Tibial artery (tissue), 4 donors: ENCODE results near the gene CXCL6.

ENCODE experiments used
- DNase-seq, 2 donors: peaks; one replicate each; pipeline ENCODE4 v3.0.0-alpha.2; 2019
- H3K27ac ChIP-seq, 2 donors: fragments of 200-600 bp; sonication (generic) in 1 of 2; 1 replicate in 1 of 2; 2 replicates in 1 of 2; pipeline ENCODE4 v1.5.1; 2018 to 2019; ENCODE audit warnings: mild to moderate bottlenecking in 1 of 2
- H3K27me3 ChIP-seq, 2 donors: fragments of 200-600 bp; sonication (generic) in 1 of 2; one replicate each; pipeline versions ENCODE4 v1.5.1 to v1.6.0; 2016 to 2019
- H3K36me3 ChIP-seq, 3 donors: fragments of 200-600 bp; sonication (generic) in 2 of 3; one replicate each; pipeline ENCODE4 v1.5.1; 2016 to 2019; ENCODE audit warnings: mild to moderate bottlenecking in 2 of 3
- H3K4me1 ChIP-seq, 4 donors: fragments of 200-600 bp; sonication (generic) in 2 of 4; 1 replicate in 3 of 4; 2 replicates in 1 of 4; pipeline ENCODE4 v1.5.1; 2016 to 2019
- H3K4me3 ChIP-seq, 2 donors: fragments of 200-600 bp; sonication (generic) in 1 of 2; 1 replicate in 1 of 2; 2 replicates in 1 of 2; pipeline ENCODE4 v1.5.1; 2018 to 2019; ENCODE audit warnings: mild to moderate bottlenecking in 2 of 2
- H3K9me3 ChIP-seq, 3 donors: fragments of 200-600 bp; sonication (generic) in 1 of 3; one replicate each; pipeline ENCODE4 v1.5.1; 2016 to 2019
- CTCF ChIP-seq, 2 experiments: fragments of 200-600 bp in 1 of 2; fragments of 450-650 bp in 1 of 2; IDR thresholded peaks; one replicate each; pipeline ENCODE4 v1.5.1; 2017 to 2019; ENCODE audit warnings: antibody characterized with exemption in 2 of 2, mild to moderate bottlenecking in 1 of 2, moderate library complexity in 1 of 2
- intact Hi-C: fragments of 100-400 bp; cut with DNase I; formaldehyde crosslinking; loops from one replicate; pipeline ENCODE4 v1.15.0; 2023; ENCODE audit warnings: low total_unique reads

CXCL6 gene

GRCh38 chr4:73842696-73843095, 6.2 kb downstream of the CXCL6 start:
- intact Hi-C loops, result no loop called here
- TF ChIP-seq CTCF (IDR thresholded peaks at IDR 0.05), result no peak

GRCh38 chr4:73843369-73843768, 6.9 kb downstream of the CXCL6 start:
- H3K27ac ChIP-seq, result no peak overlapping the region
- H3K27me3 ChIP-seq, result no peaks in the 10 kb centered on the region
- no peak for TF ChIP-seq CTCF (IDR thresholded peaks at IDR 0.05)
- no peaks in the 10 kb centered on the region for H3K9me3 ChIP-seq
- no peaks in the 10 kb centered on the region for H3K36me3 ChIP-seq
- no peaks in the 10 kb centered on the region for H3K4me1 ChIP-seq
- no peak for DNase-seq
- H3K4me3 ChIP-seq, result no peak overlapping the region
- intact Hi-C loops, result no loop called here

More at GRCh38 chr4:73842696-73843095, 6.2 kb downstream of the CXCL6 start:
- Histone ChIP-seq H3K27ac (no peak overlapping the region), H3K27me3 (peaks cover 0 to 4% of the 10 kb centered on the region in 2 donors), H3K9me3 (no peaks in the 10 kb centered on the region), H3K36me3 (no peaks in the 10 kb centered on the region), H3K4me3 (no peak overlapping the region), H3K4me1 (no peaks in the 10 kb centered on the region)
- DNase-seq, result no peak

GRCh38 chr4:73844345-73844744, 7.9 kb downstream of the CXCL6 start:
- H3K4me1 ChIP-seq, result no peaks in the 10 kb centered on the region
- no peak overlapping the region for H3K4me3 ChIP-seq
- no peak for DNase-seq
- no peaks in the 10 kb centered on the region for H3K9me3 ChIP-seq
- TF ChIP-seq CTCF (IDR thresholded peaks at IDR 0.05), result no peak
- intact Hi-C loops, result no loop called here
- no peak overlapping the region for H3K27ac ChIP-seq
- H3K27me3 ChIP-seq, result no peaks in the 10 kb centered on the region
- no peaks in the 10 kb centered on the region for H3K36me3 ChIP-seq

GRCh38 chr4:73844806-73845205, 8.3 kb downstream of the CXCL6 start:
- Histone ChIP-seq H3K27me3 (no peaks in the 10 kb centered on the region), H3K4me3 (no peak overlapping the region), H3K9me3 (no peaks in the 10 kb centered on the region), H3K27ac (no peak overlapping the region), H3K36me3 (no peaks in the 10 kb centered on the region), H3K4me1 (no peaks in the 10 kb centered on the region)
- intact Hi-C loops, result no loop called here
- no peak for TF ChIP-seq CTCF (IDR thresholded peaks at IDR 0.05)
- no peak for DNase-seq

- Histone ChIP-seq H3K4me1 (no peaks in the 10 kb centered on the region), H3K9me3 (no peaks in the 10 kb centered on the region), H3K27ac (no peak overlapping the region), H3K27me3 (peaks cover 0 to 3% of the 10 kb centered on the region in 2 donors), H3K4me3 (no peak overlapping the region), H3K36me3 (no peaks in the 10 kb centered on the region)
- intact Hi-C loops, result no loop called here
- no peak for DNase-seq
- TF ChIP-seq CTCF (IDR thresholded peaks at IDR 0.05), result no peak
Observed at GRCh38 chr4:73847526-73848182, 11.2 kb downstream of the CXCL6 start.
